IMR-90 (cell line): ENCODE data around the gene ZNF527. TPM values are rescaled to one million over a fixed set of nuclear protein-coding genes. Genes with fewer than 3 reads are reported as not detected.

Source experiments
- ATAC-seq: fragments of 200-7000 bp; cut with Tn5 transposase; 2 replicates; pipeline ENCODE4 v1.9.1; 2020; ENCODE audit warnings: low read depth, mild to moderate bottlenecking, moderate library complexity
- BruUV-seq: library from RNA; stranded (reverse); fragments of 400-500 nt; replicated peaks from 2 replicates; lab custom pipeline; 2021; lab: Mats Ljungman, UMichigan
- CTCF ChIA-PET: fragments of 300-600 bp; formaldehyde crosslinking; extraction: SDS; loops from one replicate; lab custom pipeline; 2021; ENCODE audit warnings: antibody characterized with exemption; lab: Yijun Ruan, JAX
- POLR2A ChIA-PET: fragments of 300-600 bp; sonication (Branson Sonifier 250); formaldehyde crosslinking; loops from one replicate; lab custom pipeline; 2022; ENCODE audit warnings: antibody characterized with exemption; ENCODE audit not compliant: unreplicated experiment; lab: Charles Lee
- DNase-seq: peaks from one replicate; pipeline ENCODE4 v3.0.0; 2013
- H2AFZ ChIP-seq: replicated peaks from 2 replicates; pipeline ENCODE3; 2013; ENCODE audit warnings: low read length, mild to moderate bottlenecking; ENCODE audit not compliant: poor library complexity
- H2AK5ac ChIP-seq: 2 replicates; pipeline ENCODE4 v1.6.1; 2013; ENCODE audit warnings: low read depth, low read length, inconsistent platforms
- H2AK9ac ChIP-seq: replicated peaks from 2 replicates; pipeline ENCODE3; 2013; ENCODE audit warnings: mild to moderate bottlenecking, low read depth, low read length, moderate library complexity; ENCODE audit not compliant: poor library complexity
- H2BK120ac ChIP-seq: 2 replicates; pipeline ENCODE4 v1.6.1; 2013; ENCODE audit warnings: low read depth, low read length, inconsistent platforms
- H2BK15ac ChIP-seq: 3 replicates; pipeline ENCODE4 v1.6.1; 2013; ENCODE audit warnings: low read depth, low read length, inconsistent platforms
- H2BK20ac ChIP-seq: 2 replicates; pipeline ENCODE4 v1.6.1; 2013; ENCODE audit warnings: low read depth, mild to moderate bottlenecking, inconsistent platforms, low read length, moderate library complexity
- H2BK5ac ChIP-seq: 2 replicates; pipeline ENCODE4 v1.6.1; 2013; ENCODE audit warnings: mild to moderate bottlenecking, low read depth, low read length, inconsistent platforms; ENCODE audit not compliant: poor library complexity, severe bottlenecking
- H3K14ac ChIP-seq: replicated peaks from 2 replicates; pipeline ENCODE4 v1.6.1; 2013; ENCODE audit warnings: low read depth, low read length, inconsistent platforms
- H3K18ac ChIP-seq: 2 replicates; pipeline ENCODE4 v1.6.1; 2013; ENCODE audit warnings: low read depth, low read length, control low read depth
- H3K23ac ChIP-seq: 2 replicates; pipeline ENCODE4 v1.6.1; 2013; ENCODE audit warnings: low read depth, low read length, inconsistent platforms
- H3K27ac ChIP-seq: 2 replicates; pipeline ENCODE4 v1.5.1; 2013; ENCODE audit warnings: mild to moderate bottlenecking, control low read depth, low read length; ENCODE audit not compliant: insufficient read depth
- H3K27me3 ChIP-seq: 2 replicates; pipeline ENCODE4 v1.6.1; 2013; ENCODE audit warnings: low read length; ENCODE audit not compliant: control insufficient read depth, insufficient read depth
- H3K36me3 ChIP-seq: 2 replicates; pipeline ENCODE4 v1.6.1; 2013; ENCODE audit warnings: low read length, mixed read lengths; ENCODE audit not compliant: control insufficient read depth, insufficient read depth
- H3K4ac ChIP-seq: 2 replicates; pipeline ENCODE4 v1.6.1; 2013; ENCODE audit warnings: low read depth, low read length, inconsistent platforms
- H3K4me1 ChIP-seq: 2 replicates; pipeline ENCODE4 v1.6.1; 2013; ENCODE audit warnings: low read length, mixed read lengths; ENCODE audit not compliant: control insufficient read depth, insufficient read depth
- H3K4me2 ChIP-seq: 2 replicates; pipeline ENCODE4 v1.6.1; 2013; ENCODE audit warnings: low read depth, mild to moderate bottlenecking, control low read depth, low read length, moderate library complexity
- H3K4me3 ChIP-seq: 2 replicates; pipeline ENCODE4 v1.5.1; 2013; ENCODE audit warnings: low read depth, mild to moderate bottlenecking, control low read depth, low read length, moderate library complexity; ENCODE audit not compliant: insufficient read depth
- H3K56ac ChIP-seq: 2 replicates; pipeline ENCODE4 v1.6.1; 2013; ENCODE audit warnings: low read length, inconsistent platforms; ENCODE audit not compliant: insufficient read depth; ENCODE audit errors: extremely low read depth
- H3K79me1 ChIP-seq, 2 experiments: 2 replicates each; pipeline ENCODE4 v1.6.1; 2013; ENCODE audit warnings: low read length in 2 of 2, inconsistent platforms in 1 of 2, low read depth in 1 of 2
- H3K9ac ChIP-seq: 2 replicates; pipeline ENCODE4 v1.6.1; 2013; ENCODE audit warnings: low read depth, low read length, control low read depth
- H3K9me1 ChIP-seq: 2 replicates; pipeline ENCODE4 v1.6.1; 2013; ENCODE audit warnings: low read length, inconsistent platforms; ENCODE audit not compliant: insufficient read depth
- H3K9me3 ChIP-seq: 2 replicates; pipeline ENCODE4 v1.6.1; 2013; ENCODE audit warnings: low read length; ENCODE audit not compliant: control insufficient read depth, insufficient read depth
- H4K20me1 ChIP-seq: 2 replicates; pipeline ENCODE4 v1.6.1; 2013; ENCODE audit warnings: low read length, inconsistent platforms; ENCODE audit not compliant: insufficient read depth
- H4K5ac ChIP-seq: 2 replicates; pipeline ENCODE4 v1.6.1; 2013; ENCODE audit warnings: mild to moderate bottlenecking, low read depth, low read length, control low read depth
- H4K8ac ChIP-seq, 2 experiments: 2 replicates each; pipeline ENCODE4 v1.6.1; 2013; ENCODE audit warnings: low read depth in 2 of 2, low read length in 2 of 2, control low read depth in 1 of 2, inconsistent platforms in 1 of 2
- H4K91ac ChIP-seq: 2 replicates; pipeline ENCODE4 v1.6.1; 2013; ENCODE audit warnings: low read depth, low read length, inconsistent platforms; ENCODE audit not compliant: insufficient read depth
- CEBPB ChIP-seq: IDR thresholded peaks from 2 replicates; pipeline ENCODE4 v1.6.1; 2012; ENCODE audit warnings: low read depth, low read length, improper control_type of control experiment
- CHD1 ChIP-seq: IDR thresholded peaks from 2 replicates; pipeline ENCODE4 v1.6.1; 2012; ENCODE audit warnings: low read depth, low read length, improper control_type of control experiment
- ELK1 ChIP-seq: fragments of 150-350 bp; IDR thresholded peaks from 2 replicates; pipeline ENCODE4 v1.6.1; 2016; ENCODE audit warnings: low read depth, mild to moderate bottlenecking, low read length, moderate library complexity, borderline replicate concordance
- FOS ChIP-seq: fragments of 150-350 bp; IDR thresholded peaks from 2 replicates; pipeline ENCODE4 v1.6.1; 2016; ENCODE audit warnings: low read depth, low read length
- MAFK ChIP-seq: IDR thresholded peaks from 2 replicates; pipeline ENCODE4 v1.6.1; 2012; ENCODE audit warnings: low read depth, low read length, improper control_type of control experiment
- MAZ ChIP-seq: IDR thresholded peaks from 2 replicates; pipeline ENCODE4 v1.6.1; 2012; ENCODE audit warnings: low read depth, mild to moderate bottlenecking, low read length, improper control_type of control experiment, moderate library complexity, borderline replicate concordance
- MXI1 ChIP-seq: IDR thresholded peaks from 2 replicates; pipeline ENCODE4 v1.6.1; 2012; ENCODE audit warnings: low read depth, mild to moderate bottlenecking, low read length, moderate library complexity, borderline replicate concordance
- NFE2L2 ChIP-seq: fragments of 150-350 bp; IDR thresholded peaks from 2 replicates; pipeline ENCODE4 v1.6.1; 2016; ENCODE audit warnings: low read depth, mild to moderate bottlenecking, low read length
- POLR2A ChIP-seq: IDR thresholded peaks from 2 replicates; pipeline ENCODE4 v1.6.1; 2012; ENCODE audit warnings: mild to moderate bottlenecking, low read depth, low read length
- RAD21 ChIP-seq: IDR thresholded peaks from 2 replicates; pipeline ENCODE4 v1.6.1; 2012; ENCODE audit warnings: low read length, improper control_type of control experiment
- RCOR1 ChIP-seq: IDR thresholded peaks from 2 replicates; pipeline ENCODE4 v1.6.1; 2012; ENCODE audit warnings: mild to moderate bottlenecking, low read length, improper control_type of control experiment; ENCODE audit not compliant: insufficient replicate concordance
- RFX5 ChIP-seq: IDR thresholded peaks from 2 replicates; pipeline ENCODE4 v1.8.0; 2012; ENCODE audit warnings: low read depth, mild to moderate bottlenecking, low read length, moderate library complexity
- dilution Hi-C: fragments of 300-500 bp; cut with HindIII; formaldehyde crosslinking; loops from one replicate; pipeline ENCODE4 v1.14.3; 2018; ENCODE audit warnings: low sequenced_read_pairs; ENCODE audit not compliant: unreplicated experiment
- in situ Hi-C: fragments of 300-500 bp; cut with MboI; formaldehyde crosslinking; loops from 3 replicates; pipeline ENCODE4 v1.14.3; 2019; ENCODE audit warnings: low sequenced_read_pairs, inconsistent platforms, mixed read lengths
- intact Hi-C: fragments of 100-400 bp; cut with micrococcal nuclease; formaldehyde crosslinking; loops from 2 replicates; pipeline ENCODE4 v1.10.0; 2022
- polyA plus RNA-seq, 3 experiments: library from polyadenylated mRNA; depleted of rRNA; stranded (reverse); fragments of >200 nt; gene quantifications; 2 replicates each; pipeline ENCODE4 v1.2.3, GENCODE V29; 2012; ENCODE audit warnings: low replicate concordance in 1 of 3
- total RNA-seq: library from RNA; depleted of rRNA; stranded (reverse); fragments of >200 nt; gene quantifications from 2 replicates; pipeline ENCODE4 v1.2.3, GENCODE V29; 2012
- TF ChIP-seq, protein P1 (sequence below): conservative IDR thresholded peaks from 2 replicates; pipeline ENCODE4 v1.5.1; 2012; ENCODE audit warnings: mild to moderate bottlenecking, low read depth, low read length, improper control_type of control experiment
- TF ChIP-seq, protein P2 (sequence below): fragments of 150-350 bp; IDR thresholded peaks from 2 replicates; pipeline ENCODE4 v1.6.1; 2017; ENCODE audit warnings: mild to moderate bottlenecking, antibody characterized with exemption, low read length, low read depth

ZNF527 gene
- total and polyA plus RNA-seq, 2 of the 4 experiments (the other 2 are of a cell fraction): 1.9 to 3.6 TPM

DNA sequence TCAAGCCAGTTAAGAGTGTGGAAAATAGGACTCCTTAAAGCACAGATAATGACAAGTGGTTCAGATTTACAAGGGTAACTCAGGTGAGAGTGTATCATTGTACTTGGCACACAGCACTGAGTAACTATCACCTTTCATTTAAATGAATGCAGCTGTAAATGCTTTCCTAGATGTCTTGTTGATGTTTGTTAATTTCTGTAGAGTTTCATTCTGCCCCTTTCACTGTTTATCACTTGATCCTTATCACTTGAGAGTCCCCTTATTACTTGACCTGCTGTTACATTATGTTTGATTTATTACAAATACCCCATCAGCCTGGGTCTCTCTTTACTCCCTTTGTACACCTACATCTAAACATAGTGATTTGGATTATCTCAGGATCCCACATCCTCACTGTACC is 38.1 kb upstream of the ZNF527 start:
- Histone ChIP-seq H4K20me1 (no peaks in the 10 kb centered on the region), H2BK15ac (no peak overlapping the region), H2AK5ac (no peak overlapping the region), H2BK5ac (no peak overlapping the region), H3K9me3 (no peaks in the 10 kb centered on the region), H2BK120ac (no peak overlapping the region), H3K36me3 (peaks cover 10% of the 10 kb centered on the region), H4K91ac (no peak overlapping the region), H2AK9ac (no peak overlapping the region), H3K4me2 (no peak overlapping the region), H2BK20ac (no peak overlapping the region), H3K56ac (no peak overlapping the region), H3K4me1 (peaks cover 7% of the 10 kb centered on the region), H3K4me3 (no peak overlapping the region), H4K8ac (no peak overlapping the region), H3K27ac (no peak overlapping the region), H3K14ac (no peak overlapping the region), H3K23ac (no peak overlapping the region), H3K27me3 (no peaks in the 10 kb centered on the region), H4K5ac (no peak overlapping the region), H2AFZ (no peak overlapping the region), H3K79me1 (peaks cover 10 to 29% of the 10 kb centered on the region in 2 experiments; a peak in 3 of 4 replicates), H3K4ac (no peak overlapping the region), H3K9me1 (peaks cover 4% of the 10 kb centered on the region), H3K9ac (no peak overlapping the region), H3K18ac (no peak overlapping the region)
- POLR2A ChIA-PET: no interaction called here
- CTCF ChIA-PET: no interaction called here
- in situ Hi-C loops: no loop called here
- ATAC-seq (no peak), DNase-seq (no peak)
- no peak for TF ChIP-seq MAZ
- TF ChIP-seq RFX5: no peak
- no peak for TF ChIP-seq CEBPB
- no peak for TF ChIP-seq FOS
- TF ChIP-seq ELK1: no peak
- TF ChIP-seq, protein P1, sequence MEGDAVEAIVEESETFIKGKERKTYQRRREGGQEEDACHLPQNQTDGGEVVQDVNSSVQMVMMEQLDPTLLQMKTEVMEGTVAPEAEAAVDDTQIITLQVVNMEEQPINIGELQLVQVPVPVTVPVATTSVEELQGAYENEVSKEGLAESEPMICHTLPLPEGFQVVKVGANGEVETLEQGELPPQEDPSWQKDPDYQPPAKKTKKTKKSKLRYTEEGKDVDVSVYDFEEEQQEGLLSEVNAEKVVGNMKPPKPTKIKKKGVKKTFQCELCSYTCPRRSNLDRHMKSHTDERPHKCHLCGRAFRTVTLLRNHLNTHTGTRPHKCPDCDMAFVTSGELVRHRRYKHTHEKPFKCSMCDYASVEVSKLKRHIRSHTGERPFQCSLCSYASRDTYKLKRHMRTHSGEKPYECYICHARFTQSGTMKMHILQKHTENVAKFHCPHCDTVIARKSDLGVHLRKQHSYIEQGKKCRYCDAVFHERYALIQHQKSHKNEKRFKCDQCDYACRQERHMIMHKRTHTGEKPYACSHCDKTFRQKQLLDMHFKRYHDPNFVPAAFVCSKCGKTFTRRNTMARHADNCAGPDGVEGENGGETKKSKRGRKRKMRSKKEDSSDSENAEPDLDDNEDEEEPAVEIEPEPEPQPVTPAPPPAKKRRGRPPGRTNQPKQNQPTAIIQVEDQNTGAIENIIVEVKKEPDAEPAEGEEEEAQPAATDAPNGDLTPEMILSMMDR: no peak
- TF ChIP-seq MXI1: no peak
- TF ChIP-seq POLR2A: no peak
- no peak for TF ChIP-seq RAD21
- no peak for TF ChIP-seq CHD1
- TF ChIP-seq NFE2L2: no peak
- TF ChIP-seq RCOR1: no peak
- TF ChIP-seq MAFK: no peak
- TF ChIP-seq, protein P2, sequence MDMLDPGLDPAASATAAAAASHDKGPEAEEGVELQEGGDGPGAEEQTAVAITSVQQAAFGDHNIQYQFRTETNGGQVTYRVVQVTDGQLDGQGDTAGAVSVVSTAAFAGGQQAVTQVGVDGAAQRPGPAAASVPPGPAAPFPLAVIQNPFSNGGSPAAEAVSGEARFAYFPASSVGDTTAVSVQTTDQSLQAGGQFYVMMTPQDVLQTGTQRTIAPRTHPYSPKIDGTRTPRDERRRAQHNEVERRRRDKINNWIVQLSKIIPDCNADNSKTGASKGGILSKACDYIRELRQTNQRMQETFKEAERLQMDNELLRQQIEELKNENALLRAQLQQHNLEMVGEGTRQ: no peak
- dilution Hi-C loops: no loop called here
- no TSS peak for BruUV-seq
- intact Hi-C loops: loop anchor here (5.0 kb wide), 1 partner anchor 134 kb away; the partner anchor contains the start of genes ZNF569 and ZNF570
